ENCODE results near the gene GARIN1A. TPM values are rescaled to one million over a fixed set of nuclear protein-coding genes. Genes with fewer than 3 reads are reported as not detected.

The GARIN1A gene
- total and polyA plus RNA-seq, 2 of the 8 experiments (the other 6 are each of a cell fraction or from before 2014, with no cell fraction given) = 0.34 TPM; not detected in 1

- TF ChIP-seq CHD7 (IDR thresholded peaks at IDR 0.05; ENCODE audit: insufficient replicate concordance, low read length) (no peak), EP300 (IDR thresholded peaks at IDR 0.05; ENCODE audit: borderline replicate concordance in 1 of 2, low read depth in 2 of 2, low read length in 2 of 2) (no peak), CREB1 (IDR thresholded peaks at IDR 0.05) (no peak), CHD2 (IDR thresholded peaks at IDR 0.05; ENCODE audit: low read length) (no peak), GTF2F1 (IDR thresholded peaks at IDR 0.05; ENCODE audit: borderline replicate concordance, low read depth, low read length) (no peak), SUZ12 (IDR thresholded peaks at IDR 0.05; ENCODE audit: low read length) (no peak), CHD1 (IDR thresholded peaks at IDR 0.05; ENCODE audit: low read depth, low read length) (no peak), JUND (IDR thresholded peaks at IDR 0.05; ENCODE audit: low read length) (peak; percentile 41; the same call in 1 of the 2 replicates), SP1 (IDR thresholded peaks at IDR 0.05; ENCODE audit: low read depth, low read length) (0 out of 2 replicates have a peak, but pooled peaks have one; percentile 45), MAFK (IDR thresholded peaks at IDR 0.05; ENCODE audit: low read depth, low read length) (peak; percentile 54; the same call in 1 of the 2 replicates), HDAC6 (IDR thresholded peaks at IDR 0.05; ENCODE audit: low read depth, low read length) (no peak)
Observed at GRCh38 chr7:128701062-128701785, 29.1 kb downstream of the GARIN1A start (continued).

Measured in H1 (cell line).